ENCODE results near the gene RARS2.

- TF ChIP-seq POLR2A (IDR thresholded peaks at IDR 0.05) (no peak), CTCF (IDR thresholded peaks at IDR 0.05) (no peak)
Observed at GRCh38 chr6:87541744-87542143, 48.0 kb downstream of the RARS2 start.

Measured in thyroid gland (tissue), 4 donors.